ENCODE data around the gene FAM110D. TPM values are rescaled to one million over a fixed set of nuclear protein-coding genes. Genes with fewer than 3 reads are reported as not detected.

The FAM110D gene
- total RNA-seq, 1 experiment from 2014 or later: not detected

DNA sequence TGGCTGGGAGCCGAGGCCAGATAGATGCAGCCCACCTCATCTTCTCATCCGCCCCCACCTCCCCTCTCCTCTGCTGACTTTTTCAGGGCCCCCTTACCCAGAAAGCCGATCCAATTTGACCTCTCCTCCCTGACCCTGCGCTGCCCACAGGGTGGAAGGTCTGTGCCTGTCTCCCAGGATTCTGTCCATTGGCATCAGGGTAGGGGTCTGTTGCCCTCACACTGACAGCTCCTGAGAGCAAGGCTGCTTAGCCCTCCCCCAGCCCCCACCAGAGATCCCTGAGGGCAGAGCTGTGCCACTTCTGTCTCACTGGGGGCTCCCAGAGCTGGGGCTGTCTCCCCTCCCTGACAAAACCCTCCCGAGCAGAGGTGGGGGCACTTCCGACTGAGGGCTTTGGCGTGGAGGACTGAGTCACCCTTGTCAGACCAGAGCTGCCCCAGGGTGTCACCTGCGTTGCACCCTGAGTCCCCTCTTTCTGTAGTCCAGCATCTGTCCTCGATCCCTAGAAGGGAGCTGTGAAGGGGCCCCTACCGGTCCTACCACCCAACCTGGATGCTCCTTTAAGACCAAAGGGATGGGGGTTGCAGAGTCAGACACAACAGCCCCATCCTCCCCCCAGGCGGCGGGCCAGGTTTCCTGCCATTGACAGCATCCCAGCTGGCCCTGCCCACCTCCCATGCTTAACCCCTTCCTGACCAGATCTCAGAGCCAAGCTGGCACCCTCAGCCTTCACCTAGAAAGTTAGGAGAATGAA lies 2.4 kb upstream of the FAM110D start:
- Histone ChIP-seq H3K27me3 (ENCODE audit: low read length) (no peaks in the 10 kb centered on the region), H3K4me3 (ENCODE audit: low read length) (no peak overlapping the region), H3K9me3 (ENCODE audit: low read length) (no peaks in the 10 kb centered on the region), H3K79me2 (ENCODE audit: low read length) (no peaks in the 10 kb centered on the region), H3K4me2 (ENCODE audit: low read depth, low read length, poor library complexity, severe bottlenecking) (no peak overlapping the region), H3K9ac (ENCODE audit: low read length) (no peak overlapping the region), H2AFZ (ENCODE audit: low read length) (no peak overlapping the region), H4K20me1 (ENCODE audit: insufficient read depth, low read depth, low read length) (no peaks in the 10 kb centered on the region), H3K36me3 (ENCODE audit: insufficient read depth, low read length) (no peaks in the 10 kb centered on the region), H3K9me2 (replicated peaks; ENCODE audit: insufficient read depth, low read length) (no peaks in the 10 kb centered on the region), H3K4me1 (ENCODE audit: low read length) (no peaks in the 10 kb centered on the region), H3K27ac (ENCODE audit: low read length) (no peak overlapping the region)
- peak; percentile 48 for DNase-seq

DNA sequence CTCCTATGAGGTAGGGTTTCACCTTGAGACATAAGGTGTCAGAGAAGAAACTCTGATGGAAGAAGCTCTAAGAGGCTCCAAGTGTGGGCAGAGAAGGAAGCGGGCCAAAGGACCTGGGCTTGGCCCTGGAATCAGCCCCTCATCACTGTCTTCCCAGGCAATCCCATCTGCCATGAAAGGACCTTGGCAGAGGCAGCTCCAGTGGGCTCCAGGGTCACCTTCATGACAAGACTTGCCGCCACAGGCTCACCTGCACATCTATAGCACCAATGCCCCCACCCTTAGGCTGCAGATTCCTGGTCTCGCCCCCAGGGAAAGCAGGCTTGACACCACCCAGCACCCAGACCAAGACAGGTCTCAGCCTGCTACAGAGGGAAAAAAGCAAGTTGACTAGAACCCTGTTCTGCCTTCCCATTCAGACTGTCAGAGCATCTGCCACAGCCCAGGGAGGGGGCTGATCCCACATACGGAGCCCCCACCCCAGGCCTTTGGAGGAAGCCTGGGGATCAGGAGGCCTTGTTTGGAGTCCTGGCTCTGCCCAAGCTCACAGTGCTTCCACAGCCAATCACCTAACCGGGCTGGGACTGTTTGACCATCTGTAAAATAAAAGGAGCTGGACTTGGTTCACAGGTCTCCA lies 490 bp upstream of the FAM110D start:
- Histone ChIP-seq H3K27me3 (ENCODE audit: low read length) (no peaks in the 10 kb centered on the region), H2AFZ (ENCODE audit: low read length) (no peak overlapping the region), H3K4me3 (ENCODE audit: low read length) (no peak overlapping the region)

DNA sequence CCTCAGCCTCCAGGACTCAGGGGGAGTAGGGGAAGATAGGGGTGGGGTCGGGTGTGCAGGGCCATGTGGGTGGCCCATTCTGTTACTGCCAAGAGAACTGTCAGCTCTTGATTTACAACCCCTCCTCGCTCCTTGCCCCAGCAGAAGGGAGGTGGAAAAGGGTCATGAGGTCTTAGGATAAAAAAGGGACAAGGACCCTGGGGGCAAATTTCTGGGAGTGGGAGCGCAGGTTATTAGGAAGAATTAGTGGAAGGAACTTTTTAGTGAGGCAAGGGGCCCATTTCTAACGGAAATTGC lies 812 bp downstream of the FAM110D start:
- DNase-seq: no peak
- Histone ChIP-seq H3K9me2 (replicated peaks; ENCODE audit: insufficient read depth, low read length) (no peaks in the 10 kb centered on the region), H3K9ac (ENCODE audit: low read length) (no peak overlapping the region), H3K4me1 (ENCODE audit: low read length) (no peaks in the 10 kb centered on the region), H3K79me2 (ENCODE audit: low read length) (no peaks in the 10 kb centered on the region), H2AFZ (ENCODE audit: low read length) (no peak overlapping the region), H4K20me1 (ENCODE audit: insufficient read depth, low read depth, low read length) (no peaks in the 10 kb centered on the region), H3K36me3 (ENCODE audit: insufficient read depth, low read length) (no peaks in the 10 kb centered on the region), H3K4me2 (ENCODE audit: low read depth, low read length, poor library complexity, severe bottlenecking) (no peak overlapping the region), H3K9me3 (ENCODE audit: low read length) (no peaks in the 10 kb centered on the region), H3K27ac (ENCODE audit: low read length) (no peak overlapping the region), H3K4me3 (ENCODE audit: low read length) (no peak overlapping the region), H3K27me3 (ENCODE audit: low read length) (no peaks in the 10 kb centered on the region)

More for the DNA sequence above, 490 bp upstream of the FAM110D start:
- H3K79me2 ChIP-seq (ENCODE audit: low read length): no peaks in the 10 kb centered on the region
- H3K9ac ChIP-seq (ENCODE audit: low read length): no peak overlapping the region
- no peaks in the 10 kb centered on the region for H3K4me1 ChIP-seq (ENCODE audit: low read length)
- H3K36me3 ChIP-seq (ENCODE audit: insufficient read depth, low read length): no peaks in the 10 kb centered on the region
- no peak overlapping the region for H3K4me2 ChIP-seq (ENCODE audit: low read depth, low read length, poor library complexity, severe bottlenecking)
- no peak overlapping the region for H3K27ac ChIP-seq (ENCODE audit: low read length)
- H4K20me1 ChIP-seq (ENCODE audit: insufficient read depth, low read depth, low read length): no peaks in the 10 kb centered on the region
- no peak for DNase-seq
- no peaks in the 10 kb centered on the region for H3K9me3 ChIP-seq (ENCODE audit: low read length)
- H3K9me2 ChIP-seq (replicated peaks; ENCODE audit: insufficient read depth, low read length): no peaks in the 10 kb centered on the region

DNA sequence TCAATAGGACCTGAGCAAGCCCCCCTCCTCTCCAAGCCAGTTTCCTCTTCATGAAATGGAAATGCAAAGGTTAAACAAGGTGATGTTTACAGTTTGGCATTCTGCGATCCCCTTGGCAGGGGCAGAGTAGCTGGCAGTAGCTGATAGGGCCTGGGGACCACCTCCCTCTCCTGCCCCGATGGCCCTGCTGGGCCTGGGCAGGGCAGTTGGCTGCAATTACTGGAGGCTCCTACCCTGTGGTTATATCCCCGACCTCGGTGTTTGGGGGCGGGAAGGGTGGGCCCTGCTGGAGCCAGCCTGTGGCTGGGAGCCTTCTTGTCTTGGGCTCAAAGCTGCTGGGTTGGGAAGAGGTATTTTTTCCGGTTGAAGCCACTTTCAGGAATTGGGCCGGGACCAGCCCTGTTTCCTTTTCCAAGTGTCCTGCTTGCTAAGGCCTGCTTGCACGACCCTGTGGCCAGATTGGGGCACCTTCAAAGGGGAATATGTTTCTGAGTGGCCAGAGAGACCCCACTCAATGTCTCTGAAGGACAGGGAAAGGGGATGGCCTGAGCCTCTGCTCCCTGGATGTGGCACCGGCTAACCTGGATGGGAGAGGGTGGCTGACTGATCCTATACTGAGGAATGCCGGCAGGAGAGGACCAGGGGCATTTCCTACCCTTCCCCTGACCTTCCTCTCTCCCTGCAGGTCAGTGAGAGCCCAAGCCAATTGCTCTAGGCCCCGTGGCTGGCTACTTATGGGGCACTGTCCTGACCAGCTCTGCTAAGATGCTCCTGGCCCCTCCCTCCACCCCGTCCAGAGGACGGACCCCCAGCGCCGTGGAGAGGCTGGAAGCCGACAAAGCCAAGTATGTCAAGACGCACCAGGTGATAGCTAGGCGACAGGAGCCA lies 1.9 kb downstream of the FAM110D start:
- Histone ChIP-seq H3K4me1 (ENCODE audit: low read length) (no peaks in the 10 kb centered on the region), H3K27ac (ENCODE audit: low read length) (no peak overlapping the region), H3K9ac (ENCODE audit: low read length) (no peak overlapping the region), H3K27me3 (ENCODE audit: low read length) (no peaks in the 10 kb centered on the region), H4K20me1 (ENCODE audit: insufficient read depth, low read depth, low read length) (no peaks in the 10 kb centered on the region), H3K4me3 (ENCODE audit: low read length) (no peak overlapping the region), H3K36me3 (ENCODE audit: insufficient read depth, low read length) (no peaks in the 10 kb centered on the region), H2AFZ (ENCODE audit: low read length) (no peak overlapping the region), H3K9me2 (replicated peaks; ENCODE audit: insufficient read depth, low read length) (no peaks in the 10 kb centered on the region), H3K9me3 (ENCODE audit: low read length) (no peaks in the 10 kb centered on the region), H3K79me2 (ENCODE audit: low read length) (no peaks in the 10 kb centered on the region), H3K4me2 (ENCODE audit: low read depth, low read length, poor library complexity, severe bottlenecking) (no peak overlapping the region)
- DNase-seq: no peak

DNA sequence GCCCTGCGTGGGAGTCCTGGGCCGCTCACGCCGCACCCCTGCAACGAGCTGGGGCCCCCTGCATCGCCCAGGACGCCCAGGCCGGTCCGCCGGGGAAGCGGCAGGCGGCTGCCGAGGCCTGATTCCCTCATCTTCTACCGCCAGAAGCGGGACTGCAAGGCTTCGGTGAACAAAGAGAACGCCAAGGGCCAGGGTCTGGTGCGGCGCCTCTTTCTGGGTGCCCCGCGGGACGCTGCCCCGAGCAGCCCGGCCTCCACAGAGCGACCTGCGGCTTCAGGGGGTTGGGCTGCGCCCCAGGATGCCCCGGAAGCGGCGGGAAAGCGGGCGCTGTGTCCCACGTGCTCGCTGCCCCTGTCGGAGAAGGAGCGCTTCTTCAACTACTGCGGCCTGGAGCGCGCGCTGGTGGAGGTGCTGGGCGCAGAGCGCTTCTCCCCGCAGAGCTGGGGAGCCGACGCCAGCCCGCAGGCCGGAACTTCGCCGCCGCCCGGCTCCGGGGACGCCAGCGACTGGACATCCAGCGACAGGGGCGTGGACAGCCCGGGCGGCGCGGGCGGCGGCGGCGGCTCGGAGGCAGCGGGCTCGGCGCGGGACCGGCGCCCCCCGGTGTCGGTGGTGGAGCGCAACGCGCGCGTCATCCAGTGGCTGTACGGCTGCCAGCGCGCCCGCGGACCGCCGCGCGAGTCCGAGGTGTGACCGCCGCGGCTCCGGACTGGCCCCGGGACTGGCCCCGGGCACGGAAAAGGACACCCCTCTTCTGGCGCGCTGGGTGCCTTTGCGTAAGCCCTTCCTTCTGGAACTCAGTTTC lies 2.7 kb downstream of the FAM110D start:
- Histone ChIP-seq H3K9me3 (ENCODE audit: low read length) (no peaks in the 10 kb centered on the region), H3K4me2 (ENCODE audit: low read depth, low read length, poor library complexity, severe bottlenecking) (no peak overlapping the region), H3K36me3 (ENCODE audit: insufficient read depth, low read length) (no peaks in the 10 kb centered on the region), H3K27me3 (ENCODE audit: low read length) (no peaks in the 10 kb centered on the region), H3K79me2 (ENCODE audit: low read length) (no peaks in the 10 kb centered on the region), H3K27ac (ENCODE audit: low read length) (no peak overlapping the region), H4K20me1 (ENCODE audit: insufficient read depth, low read depth, low read length) (no peaks in the 10 kb centered on the region), H2AFZ (ENCODE audit: low read length) (no peak overlapping the region), H3K4me3 (ENCODE audit: low read length) (no peak overlapping the region), H3K4me1 (ENCODE audit: low read length) (no peaks in the 10 kb centered on the region), H3K9ac (ENCODE audit: low read length) (no peak overlapping the region), H3K9me2 (replicated peaks; ENCODE audit: insufficient read depth, low read length) (no peaks in the 10 kb centered on the region)
- no peak for DNase-seq

DNA sequence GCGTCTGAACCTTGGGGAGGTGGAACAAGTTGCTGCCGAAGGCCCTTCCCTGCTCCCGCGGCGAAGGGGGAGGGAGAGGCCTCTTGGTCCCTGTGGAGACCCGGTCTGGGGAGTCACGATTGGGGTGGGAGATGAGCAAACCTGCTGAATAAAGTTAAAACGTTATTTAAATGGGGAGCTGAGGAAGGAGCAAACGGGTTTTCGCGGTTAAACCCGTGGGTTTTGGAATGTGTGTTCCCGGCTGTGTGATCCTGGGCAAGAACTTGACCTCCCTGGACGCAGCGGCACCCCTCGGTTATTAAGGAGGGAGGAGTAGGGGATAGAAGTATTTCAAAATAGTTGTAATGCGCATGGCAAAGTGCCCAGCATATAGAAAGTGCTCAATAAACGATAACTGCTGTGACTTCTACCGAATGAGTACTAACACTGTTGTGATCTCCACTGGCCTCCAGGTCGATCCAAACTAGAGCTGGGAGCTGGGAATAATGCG lies 3.4 kb downstream of the FAM110D start:
- no peak overlapping the region for H3K9ac ChIP-seq (ENCODE audit: low read length)
- no peak for DNase-seq
- no peaks in the 10 kb centered on the region for H4K20me1 ChIP-seq (ENCODE audit: insufficient read depth, low read depth, low read length)
- H3K9me2 ChIP-seq (replicated peaks; ENCODE audit: insufficient read depth, low read length): no peaks in the 10 kb centered on the region
- H3K9me3 ChIP-seq (ENCODE audit: low read length): no peaks in the 10 kb centered on the region
- H3K4me2 ChIP-seq (ENCODE audit: low read depth, low read length, poor library complexity, severe bottlenecking): no peak overlapping the region
- H3K79me2 ChIP-seq (ENCODE audit: low read length): no peaks in the 10 kb centered on the region
- H3K27ac ChIP-seq (ENCODE audit: low read length): no peak overlapping the region
- no peak overlapping the region for H2AFZ ChIP-seq (ENCODE audit: low read length)
- H3K4me1 ChIP-seq (ENCODE audit: low read length): no peaks in the 10 kb centered on the region
- no peak overlapping the region for H3K4me3 ChIP-seq (ENCODE audit: low read length)
- H3K27me3 ChIP-seq (ENCODE audit: low read length): no peaks in the 10 kb centered on the region
- H3K36me3 ChIP-seq (ENCODE audit: insufficient read depth, low read length): no peaks in the 10 kb centered on the region

DNA sequence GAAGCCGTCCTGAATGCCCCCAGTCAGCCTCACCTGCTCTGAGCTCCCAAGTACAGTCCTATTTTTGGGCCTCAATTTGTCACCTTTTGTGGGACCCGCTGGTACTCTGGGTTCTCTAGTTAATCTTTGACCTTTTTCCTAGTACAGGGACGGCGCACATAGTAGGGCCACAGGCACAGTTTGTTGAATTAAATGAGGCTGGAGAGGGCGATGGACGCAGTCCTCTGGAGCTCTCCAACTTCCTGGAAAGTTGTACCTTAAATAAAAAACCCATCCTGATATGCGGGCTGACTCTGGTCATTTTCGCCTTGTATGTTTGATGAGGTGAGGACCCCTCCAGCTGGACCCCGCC lies 4.8 kb downstream of the FAM110D start:
- no peak overlapping the region for H3K4me3 ChIP-seq (ENCODE audit: low read length)
- no peaks in the 10 kb centered on the region for H3K79me2 ChIP-seq (ENCODE audit: low read length)

More for the DNA sequence above, 4.8 kb downstream of the FAM110D start:
- Histone ChIP-seq H4K20me1 (ENCODE audit: insufficient read depth, low read depth, low read length) (no peaks in the 10 kb centered on the region), H3K36me3 (ENCODE audit: insufficient read depth, low read length) (no peaks in the 10 kb centered on the region), H2AFZ (ENCODE audit: low read length) (no peak overlapping the region), H3K4me2 (ENCODE audit: low read depth, low read length, poor library complexity, severe bottlenecking) (no peak overlapping the region), H3K9me3 (ENCODE audit: low read length) (no peaks in the 10 kb centered on the region), H3K27me3 (ENCODE audit: low read length) (no peaks in the 10 kb centered on the region), H3K27ac (ENCODE audit: low read length) (no peak overlapping the region), H3K9me2 (replicated peaks; ENCODE audit: insufficient read depth, low read length) (no peaks in the 10 kb centered on the region), H3K9ac (ENCODE audit: low read length) (no peak overlapping the region), H3K4me1 (ENCODE audit: low read length) (no peaks in the 10 kb centered on the region)
- DNase-seq: no peak

All from Karpas-422 (cell line).